Renal pelvis (tissue), 12 donors: ENCODE data around the gene SLC35F6. TPM values are rescaled to one million over a fixed set of nuclear protein-coding genes. Genes with fewer than 3 reads are reported as not detected.

Source experiments
- DNase-seq: peaks from one replicate; pipeline ENCODE4 v3.0.0-alpha.2; 2013
- long read RNA-seq, 16 experiments: transcript quantifications; one replicate each; lab custom pipeline, GENCODE V29; 2026
- polyA plus RNA-seq, 3 donors: library from polyadenylated mRNA; unstranded; fragments of 120-200 nt; gene quantifications; one replicate each; pipeline ENCODE4 v1.2.1, GENCODE V29; 2013; ENCODE audit not compliant: insufficient read length in 3 of 3

The SLC35F6 gene, protein sequence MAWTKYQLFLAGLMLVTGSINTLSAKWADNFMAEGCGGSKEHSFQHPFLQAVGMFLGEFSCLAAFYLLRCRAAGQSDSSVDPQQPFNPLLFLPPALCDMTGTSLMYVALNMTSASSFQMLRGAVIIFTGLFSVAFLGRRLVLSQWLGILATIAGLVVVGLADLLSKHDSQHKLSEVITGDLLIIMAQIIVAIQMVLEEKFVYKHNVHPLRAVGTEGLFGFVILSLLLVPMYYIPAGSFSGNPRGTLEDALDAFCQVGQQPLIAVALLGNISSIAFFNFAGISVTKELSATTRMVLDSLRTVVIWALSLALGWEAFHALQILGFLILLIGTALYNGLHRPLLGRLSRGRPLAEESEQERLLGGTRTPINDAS
- 10 to 100 TPM; 16.1 to 18.2 (median 18.1) TPM for polyA plus RNA-seq
- long read RNA-seq, donor 1, partial matches to known transcripts = 0 of 4 reads
- long read RNA-seq, donor 1, other reads (novel, unspliced or antisense) = 0 of 4 reads
- long read RNA-seq, donor 2, partial matches to known transcripts = 0 of 4 reads
- long read RNA-seq, donor 2, other reads (novel, unspliced or antisense) = 0 of 4 reads
- long read RNA-seq, donor 3, transcript SLC35F6-201 (6 exons, 3,898 nt) = major isoform, 11 of 11 reads
- long read RNA-seq, donor 3, partial matches to known transcripts = 0 of 11 reads
- long read RNA-seq, donor 3, other reads (novel, unspliced or antisense) = 0 of 11 reads
- long read RNA-seq, donor 4, partial matches to known transcripts = 0 of 5 reads
- long read RNA-seq, donor 4, other reads (novel, unspliced or antisense) = 0 of 5 reads
- long read RNA-seq, donor 5, partial matches to known transcripts = 0 of 1 reads
- long read RNA-seq, donor 5, other reads (novel, unspliced or antisense) = 0 of 1 reads
- long read RNA-seq, donor 6, transcript SLC35F6-201 (6 exons, 3,898 nt) = major isoform, 11 of 12 reads
- long read RNA-seq, donor 6, partial matches to known transcripts = 0 of 12 reads
- long read RNA-seq, donor 6, other reads (novel, unspliced or antisense) = 0 of 12 reads
- long read RNA-seq, donor 7, transcript SLC35F6-201 (6 exons, 3,898 nt) = major isoform, 9 of 10 reads
- long read RNA-seq, donor 7, partial matches to known transcripts = 0 of 10 reads
- long read RNA-seq, donor 7, other reads (novel, unspliced or antisense) = 0 of 10 reads
- long read RNA-seq, donor 8, partial matches to known transcripts = 0 of 1 reads
- long read RNA-seq, donor 8, other reads (novel, unspliced or antisense) = 0 of 1 reads
- long read RNA-seq, donor 9, transcript SLC35F6-201 (6 exons, 3,898 nt) = major isoform, 8 of 13 reads
- long read RNA-seq, donor 9, partial matches to known transcripts = 5 of 13 reads
- long read RNA-seq, donor 9, other reads (novel, unspliced or antisense) = 0 of 13 reads
- long read RNA-seq, donor 10, partial matches to known transcripts = 7 of 11 reads
- long read RNA-seq, donor 10, other reads (novel, unspliced or antisense) = 0 of 11 reads
- long read RNA-seq, donor 11, transcript SLC35F6-201 (6 exons, 3,898 nt) = major isoform, 5 of 30 reads
- long read RNA-seq, donor 11, partial matches to known transcripts = 24 of 30 reads
- long read RNA-seq, donor 11, other reads (novel, unspliced or antisense) = 0 of 30 reads
- long read RNA-seq, donor 12, transcript SLC35F6-201 (6 exons, 3,898 nt) = major isoform, 11 of 19 reads
- long read RNA-seq, donor 12, partial matches to known transcripts = 7 of 19 reads
- long read RNA-seq, donor 12, other reads (novel, unspliced or antisense) = 0 of 19 reads
- long read RNA-seq, donor 13, partial matches to known transcripts = 0 of 3 reads
- long read RNA-seq, donor 13, other reads (novel, unspliced or antisense) = 0 of 3 reads
- long read RNA-seq, donor 14 = 0 reads
- long read RNA-seq, donor 15, partial matches to known transcripts = 0 of 2 reads
- long read RNA-seq, donor 15, other reads (novel, unspliced or antisense) = 0 of 2 reads
- long read RNA-seq, donor 16, transcript SLC35F6-201 (6 exons, 3,898 nt) = major isoform, 12 of 12 reads
- long read RNA-seq, donor 16, partial matches to known transcripts = 0 of 12 reads
- long read RNA-seq, donor 16, other reads (novel, unspliced or antisense) = 0 of 12 reads

DNA sequence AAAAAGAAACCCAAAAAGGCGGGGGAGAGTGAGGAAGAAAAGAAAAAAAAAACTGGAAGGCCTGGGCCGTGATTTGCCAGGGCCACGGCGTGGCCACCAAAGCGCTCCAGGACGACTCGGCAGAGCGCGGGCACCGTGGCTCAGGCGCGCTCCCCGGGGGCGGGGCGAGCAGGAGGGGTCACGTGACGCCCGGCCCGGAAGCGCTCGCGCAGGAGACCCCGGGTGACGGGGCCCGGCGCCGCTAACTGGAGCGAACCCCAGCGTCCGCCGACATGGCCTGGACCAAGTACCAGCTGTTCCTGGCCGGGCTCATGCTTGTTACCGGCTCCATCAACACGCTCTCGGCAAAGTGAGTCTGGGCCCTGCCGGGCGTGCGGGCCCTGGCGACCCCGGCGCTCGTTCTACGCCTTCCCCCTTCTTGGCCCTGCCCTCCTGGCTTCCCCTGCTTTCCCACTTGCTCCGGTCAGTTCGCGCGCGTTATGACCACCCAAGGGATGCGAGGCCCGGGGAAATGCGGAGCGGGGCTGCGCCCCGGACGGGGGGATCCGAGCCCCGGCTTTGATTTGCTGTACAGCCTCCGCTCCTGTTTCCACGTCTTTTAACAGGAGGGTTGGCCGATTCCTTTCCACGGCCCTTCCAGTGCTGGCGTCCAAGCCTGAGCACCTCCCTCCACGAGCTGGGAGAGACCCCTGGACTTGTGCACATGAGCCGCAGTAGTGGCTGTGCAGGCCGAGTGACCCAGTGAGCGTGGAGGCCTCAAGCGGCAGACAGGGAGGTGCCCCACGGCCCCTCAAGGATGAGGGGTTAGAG is at the start of gene SLC35F6:
SLC35F6 (plus strand) TSS at position 207 of the 810 bp plus-strand sequence; CDS start at position 273, 66 bp downstream.
- peak; percentile 82 for DNase-seq

DNA sequence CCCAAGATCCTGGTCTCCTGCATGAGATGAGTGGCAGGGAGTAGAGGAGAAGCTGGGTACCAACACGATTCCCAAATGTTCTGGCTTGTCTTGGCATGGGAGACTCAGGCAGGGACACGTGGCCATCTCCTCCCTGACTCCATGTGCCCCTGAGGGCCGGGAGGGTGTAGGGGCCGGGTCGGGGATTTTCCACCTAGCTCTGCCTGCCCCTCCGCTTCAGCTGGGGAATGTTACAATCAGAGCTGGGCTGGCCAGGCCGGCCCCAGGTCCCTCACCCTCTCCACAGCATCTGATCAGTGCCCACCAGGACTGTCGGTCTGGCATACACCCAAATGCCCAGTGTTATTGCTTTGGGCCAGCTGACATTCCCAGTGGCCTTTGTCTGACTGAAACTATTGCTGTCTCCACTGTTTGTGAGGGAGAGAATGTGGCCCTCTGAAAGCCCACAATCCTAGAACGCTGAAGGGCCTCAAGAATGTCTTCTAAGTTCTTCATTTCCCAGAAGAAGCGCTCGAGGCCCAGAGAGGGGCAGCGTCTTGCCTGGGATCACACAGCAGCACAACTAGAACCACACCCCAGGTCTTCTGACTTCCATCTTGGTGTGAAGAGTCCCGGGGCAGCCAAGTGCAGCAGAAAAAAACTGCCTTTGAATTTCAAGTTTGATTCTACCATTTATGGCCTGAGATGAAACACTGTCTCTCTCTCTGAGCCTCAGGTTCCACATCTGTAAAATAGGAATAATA is 48.4 kb upstream of the SLC35F6 start:
- DNase-seq = no peak

DNA sequence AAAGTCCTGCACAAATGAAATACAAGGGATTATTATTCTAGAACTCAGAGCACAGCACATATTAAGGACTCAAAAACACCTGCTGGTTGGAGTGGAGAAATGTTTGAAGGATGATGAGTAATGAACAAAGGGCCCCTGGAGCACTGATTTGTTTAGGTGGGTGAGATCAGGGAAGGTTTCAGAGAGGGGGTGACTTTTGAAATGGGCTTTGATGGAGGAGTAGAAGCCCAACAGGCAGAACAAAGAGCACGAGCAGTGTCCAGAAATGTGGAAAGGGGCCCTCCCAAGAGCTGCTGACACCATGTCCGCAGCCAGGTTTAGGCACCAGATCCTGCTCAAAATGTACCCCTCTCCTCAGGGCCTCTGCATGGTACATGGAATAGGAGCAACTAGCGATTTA is 47.7 kb upstream of the SLC35F6 start:
- no peak for DNase-seq

DNA sequence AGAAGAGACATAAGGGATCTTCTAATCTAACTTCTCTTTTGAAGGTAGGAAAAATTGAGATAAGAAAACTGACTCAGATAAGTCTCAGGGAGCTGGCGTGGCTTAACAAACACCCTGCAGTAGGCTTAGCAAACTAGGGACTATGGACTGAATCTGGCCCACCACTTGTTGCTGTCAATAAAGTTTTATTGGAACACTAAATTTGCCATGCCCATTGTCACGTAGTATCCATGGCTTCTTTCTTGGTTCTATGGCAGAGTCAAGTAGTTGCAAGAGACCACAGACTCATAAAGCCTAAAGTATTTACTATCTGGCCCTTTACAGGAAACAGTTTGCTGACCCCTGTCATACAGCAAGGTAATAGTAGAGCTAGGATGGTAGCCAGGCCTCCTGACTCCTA is 47.3 kb upstream of the SLC35F6 start:
- no peak for DNase-seq

DNA sequence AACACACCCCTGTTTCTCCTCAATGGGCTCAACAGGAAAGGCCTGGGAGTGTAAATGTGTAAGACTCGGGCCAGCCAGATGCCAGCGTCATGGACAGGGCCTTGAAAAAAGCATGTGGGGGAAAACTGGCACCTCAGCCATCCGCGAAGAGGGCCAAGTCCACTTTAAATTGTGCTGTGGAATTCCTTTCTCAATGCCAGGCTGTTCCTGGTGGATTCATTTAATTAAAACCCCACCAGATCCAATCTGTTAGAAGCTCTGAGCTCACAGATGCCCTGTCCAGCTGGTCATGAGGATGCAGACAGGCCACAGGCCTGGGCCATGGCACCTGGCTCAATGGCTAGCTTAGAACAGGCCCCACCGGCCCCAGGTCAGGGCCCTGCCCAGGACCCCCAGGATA is 46.7 kb upstream of the SLC35F6 start:
- DNase-seq = no peak

DNA sequence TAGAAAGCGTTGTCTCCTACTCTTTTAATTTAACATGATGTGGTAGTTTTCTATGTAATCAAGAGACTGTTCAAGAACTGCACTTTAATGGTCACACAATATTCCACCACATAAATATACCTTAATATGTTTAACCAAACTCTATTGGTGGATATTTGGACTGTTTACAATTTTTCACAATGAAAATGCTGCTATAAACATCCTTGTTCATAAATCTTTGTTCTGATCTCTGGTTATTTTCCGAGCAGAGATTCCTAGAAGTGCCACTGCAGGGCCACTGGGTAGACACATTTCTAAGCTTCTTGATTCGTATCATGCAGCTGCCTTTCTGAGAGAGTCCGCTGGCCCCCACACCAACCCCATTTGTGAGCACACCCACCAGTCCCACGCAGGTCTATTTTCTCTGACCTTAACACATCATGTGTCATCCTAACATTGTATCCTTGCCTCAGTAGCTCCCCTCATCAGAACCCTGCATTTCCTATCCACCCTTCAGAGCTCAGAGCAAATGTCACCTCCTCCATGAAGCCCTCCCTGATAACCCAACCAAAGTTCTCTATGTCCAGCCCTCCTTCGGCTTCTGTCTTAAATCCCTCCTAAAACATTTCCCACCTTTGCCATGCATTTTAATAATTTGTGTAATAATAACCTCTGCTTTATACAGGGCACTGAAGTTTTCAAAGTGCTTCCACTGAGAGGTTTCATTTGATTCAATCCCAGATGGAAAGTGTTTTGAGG is 45.0 kb upstream of the SLC35F6 start:
- no peak for DNase-seq

DNA sequence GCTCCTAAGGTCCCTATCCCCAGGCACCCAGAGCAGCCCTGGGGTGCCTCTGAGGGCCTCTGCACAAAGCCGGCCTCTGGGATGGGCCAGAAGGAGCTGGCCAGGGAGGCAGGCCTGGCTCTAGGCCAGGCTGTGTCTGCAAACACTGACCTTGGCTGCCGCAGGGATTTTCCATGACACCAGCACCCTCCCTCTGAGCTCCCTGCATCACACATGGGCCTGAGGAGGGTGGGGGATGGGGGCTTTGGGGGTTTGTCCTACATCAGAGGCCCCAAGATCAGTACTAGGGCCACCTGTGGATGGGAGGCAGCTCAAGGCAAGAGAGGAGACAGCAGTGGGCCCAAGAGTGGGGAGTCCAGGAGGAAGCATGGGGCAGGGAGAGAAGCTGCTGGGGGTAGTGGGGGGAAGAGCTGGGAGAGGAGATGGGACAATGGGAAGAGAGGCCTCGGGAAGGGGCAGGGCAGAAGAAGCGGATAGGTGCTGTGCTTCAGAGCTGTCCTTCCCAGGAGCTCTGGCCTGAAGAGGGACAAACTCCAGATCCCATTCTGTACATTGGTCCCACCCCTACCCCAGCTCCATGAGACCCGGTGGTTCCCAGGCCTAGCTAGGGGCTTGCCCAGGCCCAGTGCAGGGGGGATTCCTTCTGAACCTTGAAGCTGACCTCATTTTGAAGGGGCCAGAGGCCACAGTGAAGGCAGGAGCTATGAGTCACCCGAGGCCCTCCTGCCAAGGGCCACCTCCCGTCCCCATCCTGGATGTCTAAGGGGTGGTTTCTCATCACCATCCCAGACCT is 43.6 kb upstream of the SLC35F6 start:
- DNase-seq = no peak

DNA sequence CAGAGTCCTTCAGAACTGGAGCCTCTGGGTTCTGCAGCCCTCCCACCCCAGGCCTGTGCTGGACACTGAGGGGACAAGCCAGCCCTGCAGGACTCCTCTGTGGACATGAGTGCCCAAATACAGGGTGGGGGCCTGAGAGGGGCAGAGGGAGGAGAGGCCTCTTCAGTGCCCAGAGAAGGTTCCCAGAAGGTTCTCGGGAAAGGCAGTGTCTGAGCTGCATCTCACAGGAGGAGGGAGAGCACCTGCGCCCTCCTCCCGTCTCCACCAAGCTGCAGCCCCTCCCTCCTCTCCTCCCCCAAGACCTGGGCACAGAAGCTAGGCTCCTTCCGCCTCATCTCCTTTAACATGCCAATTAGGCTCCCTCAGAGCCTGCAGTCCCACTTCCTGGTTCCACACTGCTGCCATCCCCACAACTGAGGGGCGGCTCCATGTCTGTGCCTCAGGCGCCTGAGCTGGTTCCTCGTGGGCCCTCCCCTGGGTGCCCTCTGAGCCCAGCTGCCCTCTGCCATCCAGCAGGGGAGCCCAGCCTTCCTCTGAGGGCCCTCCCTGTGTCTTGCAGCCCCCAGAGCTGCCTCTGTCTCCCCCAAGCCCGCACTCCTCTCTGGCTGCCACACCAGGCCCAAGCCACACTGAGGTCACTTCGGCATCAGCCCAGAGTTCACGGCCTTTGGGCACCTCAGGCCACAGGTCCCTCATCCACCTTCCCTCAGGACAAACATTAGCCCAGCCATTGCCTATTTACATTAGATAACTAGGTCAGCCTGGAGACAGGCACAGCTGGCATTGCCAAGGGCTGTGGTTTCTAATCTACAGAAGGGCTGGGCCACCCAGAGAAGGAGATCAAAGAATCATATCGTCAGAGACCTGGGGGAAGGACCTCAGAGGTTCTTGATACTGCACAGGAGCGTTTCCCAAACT is 42.7 kb upstream of the SLC35F6 start:
- no peak for DNase-seq

DNA sequence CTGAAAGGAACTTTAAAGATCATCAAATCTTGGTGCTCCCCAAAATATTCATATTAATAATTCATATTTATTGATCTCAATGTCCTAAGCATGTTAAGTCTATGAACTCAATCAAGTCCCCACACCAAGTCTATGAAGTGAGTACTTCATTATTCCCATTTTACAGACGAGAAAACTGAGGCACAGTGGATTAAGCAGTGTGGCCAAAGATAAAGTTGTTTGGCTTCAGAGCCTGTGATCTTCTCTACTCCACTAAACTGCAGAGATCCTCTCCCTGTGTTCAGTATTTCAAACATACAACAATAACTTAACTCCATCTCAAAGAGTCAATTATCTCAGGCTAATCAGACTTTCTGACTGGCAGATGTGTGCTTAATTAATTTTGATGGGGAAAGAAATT is 41.8 kb upstream of the SLC35F6 start:
- no peak for DNase-seq

DNA sequence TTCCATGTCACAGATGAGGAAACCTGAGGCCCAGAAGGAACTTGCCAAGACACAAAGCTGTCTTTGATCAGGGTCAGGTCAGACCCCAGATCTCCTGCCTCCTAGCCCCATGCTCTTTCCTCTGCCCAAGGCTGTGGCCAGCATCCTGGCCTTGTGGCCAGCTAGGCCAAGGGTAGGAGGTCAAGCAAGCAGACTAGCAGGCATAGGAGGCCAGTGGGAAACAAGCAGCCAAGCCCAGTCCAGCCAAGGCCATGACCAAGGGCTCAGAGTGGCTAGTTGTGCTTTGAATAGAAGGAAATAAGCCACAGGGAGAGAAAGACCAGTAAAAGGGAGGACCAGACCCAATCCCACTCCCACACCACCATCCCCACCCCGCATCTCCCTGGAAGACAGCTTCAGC is 41.2 kb upstream of the SLC35F6 start:
- no peak for DNase-seq

DNA sequence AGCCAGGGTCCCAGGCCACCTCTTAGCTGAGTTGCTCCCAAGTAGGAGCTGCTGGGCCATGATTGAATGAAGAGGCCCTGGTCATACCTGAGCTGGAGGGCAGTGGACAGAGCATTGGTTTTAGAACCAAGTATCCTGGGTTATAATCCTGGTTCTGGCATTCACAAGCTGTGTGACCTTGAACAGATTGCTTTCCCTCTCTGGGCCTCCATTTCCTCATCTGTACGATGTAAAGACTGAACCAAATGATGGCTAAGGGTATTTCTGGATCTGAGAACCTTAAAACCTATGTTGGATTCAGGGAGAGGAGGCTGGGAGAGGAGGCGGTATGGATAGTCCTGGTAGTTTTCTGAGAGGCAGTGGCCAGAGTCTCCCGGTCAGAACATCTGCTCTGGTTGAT is 40.6 kb upstream of the SLC35F6 start:
- DNase-seq = no peak

DNA sequence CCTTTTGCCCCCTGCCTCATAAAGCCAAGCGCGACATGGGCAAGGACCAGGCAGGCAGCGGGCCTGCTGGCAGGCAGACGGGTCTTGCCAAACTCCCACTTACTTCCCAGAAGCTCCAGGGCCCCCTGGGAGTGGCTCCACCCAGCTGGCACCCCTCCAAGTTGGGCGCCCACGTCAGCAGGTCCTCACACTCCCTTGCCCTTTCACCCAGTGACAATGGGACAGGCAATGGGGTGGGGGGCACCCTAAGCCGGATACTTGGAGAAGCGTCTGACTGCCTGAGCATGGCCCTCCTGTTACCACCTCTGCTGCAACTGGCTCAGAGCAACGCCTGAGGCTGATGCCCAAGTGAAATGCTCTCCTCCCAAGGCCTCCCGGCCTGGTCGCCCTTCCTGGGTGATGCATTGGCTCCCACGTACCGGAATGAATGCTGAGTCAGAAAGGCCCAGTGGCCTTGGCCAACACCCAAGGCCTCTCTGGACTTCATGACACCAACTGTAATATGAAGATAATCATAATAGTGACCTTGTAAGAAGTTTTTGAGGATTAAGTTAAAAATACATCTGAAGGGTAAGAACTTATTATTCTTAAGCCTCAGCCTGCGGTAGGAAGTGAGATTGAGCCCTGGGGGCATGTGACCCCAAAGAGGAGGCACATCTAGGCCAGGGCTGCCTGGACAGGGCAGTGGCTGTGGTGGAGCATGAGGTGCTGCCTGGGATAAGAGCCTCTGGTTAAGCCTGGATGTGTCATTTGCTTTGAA is 39.9 kb upstream of the SLC35F6 start:
- no peak for DNase-seq

DNA sequence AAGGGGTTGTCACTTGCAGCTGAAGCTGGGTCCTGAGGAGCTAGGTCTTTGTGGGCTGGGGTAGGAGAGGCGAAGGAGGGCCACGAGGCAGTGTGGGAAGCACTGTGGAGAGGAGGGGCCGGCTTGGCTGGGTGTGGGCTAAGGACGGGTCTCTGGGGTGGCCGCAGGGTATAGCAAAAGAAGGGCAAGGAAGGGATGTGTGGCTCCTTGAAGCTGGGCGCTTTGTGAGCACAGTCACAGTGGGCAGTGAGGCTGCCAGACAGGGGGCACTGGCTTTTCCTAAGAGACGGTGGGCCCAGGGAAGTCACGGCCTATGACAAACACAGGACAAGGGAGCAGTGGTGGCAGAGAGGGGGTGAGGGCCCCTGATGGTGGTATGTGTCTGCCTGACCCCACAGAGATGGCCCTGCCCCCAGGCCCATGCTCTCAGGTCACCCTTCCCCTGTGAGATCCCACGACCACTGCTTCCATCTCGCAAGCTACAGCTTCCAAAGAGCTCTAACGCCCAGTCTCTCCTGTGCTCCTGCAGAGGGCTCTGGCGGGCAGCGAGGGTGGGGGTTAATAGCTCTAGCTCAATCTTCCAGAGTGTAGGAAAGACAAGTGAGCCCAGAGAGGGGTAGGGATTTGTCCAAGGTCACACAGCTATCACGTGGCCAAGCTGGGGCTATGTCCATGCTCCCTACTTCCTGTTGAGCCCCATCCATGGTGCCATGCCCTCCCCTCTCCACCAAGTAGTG is 39.1 kb upstream of the SLC35F6 start:
- no peak for DNase-seq

DNA sequence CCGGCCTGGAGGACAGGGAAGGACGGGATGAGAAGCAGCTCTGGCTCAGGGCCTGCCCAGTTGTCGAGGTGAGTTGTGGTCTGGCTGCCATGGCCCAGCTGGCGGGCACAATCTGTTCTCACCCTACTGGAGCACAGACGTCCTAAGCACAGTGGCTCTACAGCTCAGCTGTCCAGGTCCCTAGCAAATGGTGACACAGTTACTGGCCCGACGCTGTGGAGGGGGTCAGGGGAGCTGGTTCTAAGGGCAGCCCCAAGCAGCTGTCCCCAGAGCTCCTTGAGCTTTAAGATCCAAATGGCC is 38.6 kb upstream of the SLC35F6 start:
- DNase-seq = no peak

DNA sequence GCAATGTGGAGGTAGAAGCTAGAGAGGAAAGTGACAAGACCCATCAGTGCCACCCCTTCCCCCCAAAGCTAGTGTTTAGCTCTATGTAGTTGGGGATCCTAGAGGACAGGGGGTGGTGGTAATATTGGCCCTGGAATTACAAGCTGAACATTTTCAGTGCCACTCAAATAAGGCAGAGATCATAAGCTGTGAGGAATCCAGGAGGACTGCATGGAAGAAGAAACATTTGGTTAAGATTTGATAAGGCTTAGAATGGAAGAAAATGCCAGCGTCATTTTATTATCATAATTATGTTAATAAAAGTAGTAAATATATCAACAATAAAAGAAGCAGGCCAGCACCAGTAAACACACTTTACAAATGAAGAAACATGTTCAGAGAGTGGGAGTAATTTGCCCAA is 37.9 kb upstream of the SLC35F6 start:
- no peak for DNase-seq
